Caco-2 (cell line): ENCODE results near the gene ROGDI. TPM values are rescaled to one million over a fixed set of nuclear protein-coding genes. Genes with fewer than 3 reads are reported as not detected.

ENCODE experiments used
- BruUV-seq: library from RNA; stranded (reverse); fragments of 400-500 nt; replicated peaks from 2 replicates; lab custom pipeline; 2021; lab: Mats Ljungman, UMichigan
- CTCF ChIA-PET: fragments of 300-600 bp; sonication (Branson Sonifier 250); formaldehyde crosslinking; loops from one replicate; lab custom pipeline; 2022; ENCODE audit warnings: antibody characterized with exemption; lab: Charles Lee
- POLR2A ChIA-PET: fragments of 300-600 bp; sonication (Branson Sonifier 250); formaldehyde crosslinking; loops from one replicate; lab custom pipeline; 2022; ENCODE audit warnings: antibody characterized with exemption; lab: Charles Lee
- DNase-seq, 2 experiments: peaks; one replicate each; pipeline versions ENCODE4 v3.0.0 to v3.0.0-alpha.2; 2020 to 2022
- H3K27me3 ChIP-seq: replicated peaks from 2 replicates; pipeline ENCODE4 v1.6.0; 2011; ENCODE audit warnings: low read length; ENCODE audit not compliant: control insufficient read depth, insufficient read depth
- H3K36me3 ChIP-seq: 2 replicates; pipeline ENCODE4 v1.5.1; 2011; ENCODE audit warnings: low read length; ENCODE audit not compliant: control insufficient read depth, insufficient read depth
- H3K4me1 ChIP-seq: fragments of 250-450 bp; sonication (Bioruptor Pico); 2 replicates; pipeline ENCODE4 v1.5.1; 2020; ENCODE audit warnings: mild to moderate bottlenecking
- H3K4me3 ChIP-seq: 2 replicates; pipeline ENCODE4 v1.5.1; 2011; ENCODE audit warnings: low read depth, mild to moderate bottlenecking, control low read depth, low read length
- H3K9me3 ChIP-seq: fragments of 250-450 bp; sonication (Bioruptor Pico); 2 replicates; pipeline ENCODE4 v1.5.1; 2020; ENCODE audit warnings: mild to moderate bottlenecking, moderate library complexity
- H3K27ac Mint-ChIP-seq: one replicate; pipeline ENCODE4 v1.8.0; 2022; ENCODE audit warnings: mixed read lengths; ENCODE audit not compliant: unreplicated experiment
- H3K27me3 Mint-ChIP-seq: one replicate; pipeline ENCODE4 v1.8.0; 2022; ENCODE audit warnings: mixed read lengths; ENCODE audit not compliant: insufficient read depth, unreplicated experiment
- H3K36me3 Mint-ChIP-seq: one replicate; pipeline ENCODE4 v1.8.0; 2022; ENCODE audit warnings: mild to moderate bottlenecking, mixed read lengths; ENCODE audit not compliant: insufficient read depth, unreplicated experiment
- H3K4me1 Mint-ChIP-seq: one replicate; pipeline ENCODE4 v1.8.0; 2022; ENCODE audit warnings: low read depth, mixed read lengths; ENCODE audit not compliant: unreplicated experiment
- H3K4me3 Mint-ChIP-seq: one replicate; pipeline ENCODE4 v1.8.0; 2022; ENCODE audit warnings: mild to moderate bottlenecking, moderate library complexity, mixed read lengths; ENCODE audit not compliant: unreplicated experiment
- H3K9me3 Mint-ChIP-seq: one replicate; pipeline ENCODE4 v1.8.0; 2022; ENCODE audit warnings: mixed read lengths; ENCODE audit not compliant: unreplicated experiment
- CTCF ChIP-seq, 2 experiments: fragments of 200-600 bp in 1 of 2; IDR thresholded peaks; 1 replicate in 1 of 2; 2 replicates in 1 of 2; pipeline versions ENCODE4 v1.5.1 to v1.8.0; 2011 to 2022; ENCODE audit warnings: antibody characterized with exemption in 1 of 2, control low read depth in 1 of 2, inconsistent platforms in 1 of 2, low read depth in 1 of 2, low read length in 1 of 2, mild to moderate bottlenecking in 1 of 2, moderate library complexity in 1 of 2; ENCODE audit not compliant: insufficient read depth in 1 of 2, severe bottlenecking in 1 of 2, unreplicated experiment in 1 of 2
- intact Hi-C: fragments of 100-400 bp; cut with micrococcal nuclease; formaldehyde crosslinking; loops from one replicate; pipeline ENCODE4 v1.10.0; 2022; ENCODE audit not compliant: unreplicated experiment
- total RNA-seq: library from RNA; stranded (reverse); gene quantifications from 2 replicates; pipeline ENCODE4 v1.2.3, GENCODE V29; 2022

The ROGDI gene
- total RNA-seq, 1 experiment from 2014 or later = 18.2 TPM

GRCh38 chr16:4811242-4811641 is 8.8 kb upstream of the ROGDI start:
- no peaks in the 10 kb centered on the region for H3K27me3 Mint-ChIP-seq
- Histone ChIP-seq H3K27me3 (no peaks in the 10 kb centered on the region), H3K9me3 (no peaks in the 10 kb centered on the region), H3K4me3 (no peak overlapping the region), H3K36me3 (peaks cover 1% of the 10 kb centered on the region; the same call in 1 of the 2 replicates), H3K4me1 (no peaks in the 10 kb centered on the region)
- no peak overlapping the region for H3K4me3 Mint-ChIP-seq
- peak overlapping the region; percentile 70 for H3K27ac Mint-ChIP-seq
- no peak for DNase-seq
- no TSS peak for BruUV-seq
- peaks cover 97% of the 10 kb centered on the region for H3K36me3 Mint-ChIP-seq
- no peaks in the 10 kb centered on the region for H3K9me3 Mint-ChIP-seq
- ChIA-PET CTCF (no interaction called here), POLR2A (no interaction called here)
- no peak for TF ChIP-seq CTCF (IDR thresholded peaks at IDR 0.05; ENCODE audit: insufficient read depth in 1 of 2, low read depth in 1 of 2, low read length in 1 of 2, severe bottlenecking in 1 of 2, unreplicated experiment in 1 of 2)
- intact Hi-C loops = no loop called here
- no peaks in the 10 kb centered on the region for H3K4me1 Mint-ChIP-seq

GRCh38 chr16:4806280-4806679 is 3.8 kb upstream of the ROGDI start:
- peaks cover 88% of the 10 kb centered on the region for H3K36me3 Mint-ChIP-seq
- no peak overlapping the region for H3K27ac Mint-ChIP-seq
- H3K4me1 Mint-ChIP-seq = peaks cover 10% of the 10 kb centered on the region
- H3K4me1 ChIP-seq = peaks cover 4% of the 10 kb centered on the region; the same call in 1 of the 2 replicates
- no TSS peak for BruUV-seq
- CTCF ChIA-PET = no interaction called here
- no peaks in the 10 kb centered on the region for H3K9me3 ChIP-seq
- H3K9me3 Mint-ChIP-seq = no peaks in the 10 kb centered on the region
- no peaks in the 10 kb centered on the region for H3K27me3 ChIP-seq
- H3K27me3 Mint-ChIP-seq = no peaks in the 10 kb centered on the region
- no peak overlapping the region for H3K4me3 Mint-ChIP-seq
- intact Hi-C loops = no loop called here
- no peak overlapping the region for H3K4me3 ChIP-seq
- POLR2A ChIA-PET = no interaction called here
- no peaks in the 10 kb centered on the region for H3K36me3 ChIP-seq
- TF ChIP-seq CTCF (IDR thresholded peaks at IDR 0.05; ENCODE audit: insufficient read depth in 1 of 2, low read depth in 1 of 2, low read length in 1 of 2, severe bottlenecking in 1 of 2, unreplicated experiment in 1 of 2) = no peak
- DNase-seq = no peak

- H3K4me1 ChIP-seq = peaks cover 9% of the 10 kb centered on the region; the same call in 1 of the 2 replicates
- Mint-ChIP-seq H3K9me3 (no peaks in the 10 kb centered on the region), H3K4me1 (peaks cover 10% of the 10 kb centered on the region), H3K27me3 (no peaks in the 10 kb centered on the region), H3K27ac (no peak overlapping the region), H3K4me3 (no peak overlapping the region), H3K36me3 (peaks cover 77% of the 10 kb centered on the region)
- intact Hi-C loops = no loop called here
- H3K36me3 ChIP-seq = no peaks in the 10 kb centered on the region
- TF ChIP-seq CTCF (IDR thresholded peaks at IDR 0.05; ENCODE audit: insufficient read depth in 1 of 2, low read depth in 1 of 2, low read length in 1 of 2, severe bottlenecking in 1 of 2, unreplicated experiment in 1 of 2) = no peak
- POLR2A ChIA-PET = no interaction called here
- no peaks in the 10 kb centered on the region for H3K9me3 ChIP-seq
- DNase-seq = no peak
- no peaks in the 10 kb centered on the region for H3K27me3 ChIP-seq
- BruUV-seq = no TSS peak
- H3K4me3 ChIP-seq = no peak overlapping the region
- CTCF ChIA-PET = interaction anchor here (0.9 to 1.1 kb wide), 2 partner anchors 45 to 153 kb away, joined by 3 to 5 read pairs; partner anchors contain the start of gene SEC14L5
Observed at GRCh38 chr16:4805231-4805630, 2.8 kb upstream of the ROGDI start.
